Prostate gland (tissue), 2 donors: ENCODE results near the gene ETFBKMT.
A peak's percentile ranks its signal among the peaks of the same experiment; 100 is the strongest.

Experiments used
- POLR2A ChIP-seq: fragments of 450-650 bp; IDR thresholded peaks from one replicate; pipeline ENCODE4 v1.6.1; 2016; ENCODE audit warnings: antibody characterized with exemption, mild to moderate bottlenecking
- TF ChIP-seq, protein P1 (sequence below), 4 experiments: fragments of 200-600 bp in 2 of 4; fragments of 450-650 bp in 2 of 4; sonication (generic) in 2 of 4; IDR thresholded peaks; 1 replicate in 3 of 4; 2 replicates in 1 of 4; pipeline ENCODE4 v1.5.1; 2016 to 2019; ENCODE audit warnings: antibody characterized with exemption in 4 of 4, mild to moderate bottlenecking in 2 of 4, moderate library complexity in 2 of 4

DNA sequence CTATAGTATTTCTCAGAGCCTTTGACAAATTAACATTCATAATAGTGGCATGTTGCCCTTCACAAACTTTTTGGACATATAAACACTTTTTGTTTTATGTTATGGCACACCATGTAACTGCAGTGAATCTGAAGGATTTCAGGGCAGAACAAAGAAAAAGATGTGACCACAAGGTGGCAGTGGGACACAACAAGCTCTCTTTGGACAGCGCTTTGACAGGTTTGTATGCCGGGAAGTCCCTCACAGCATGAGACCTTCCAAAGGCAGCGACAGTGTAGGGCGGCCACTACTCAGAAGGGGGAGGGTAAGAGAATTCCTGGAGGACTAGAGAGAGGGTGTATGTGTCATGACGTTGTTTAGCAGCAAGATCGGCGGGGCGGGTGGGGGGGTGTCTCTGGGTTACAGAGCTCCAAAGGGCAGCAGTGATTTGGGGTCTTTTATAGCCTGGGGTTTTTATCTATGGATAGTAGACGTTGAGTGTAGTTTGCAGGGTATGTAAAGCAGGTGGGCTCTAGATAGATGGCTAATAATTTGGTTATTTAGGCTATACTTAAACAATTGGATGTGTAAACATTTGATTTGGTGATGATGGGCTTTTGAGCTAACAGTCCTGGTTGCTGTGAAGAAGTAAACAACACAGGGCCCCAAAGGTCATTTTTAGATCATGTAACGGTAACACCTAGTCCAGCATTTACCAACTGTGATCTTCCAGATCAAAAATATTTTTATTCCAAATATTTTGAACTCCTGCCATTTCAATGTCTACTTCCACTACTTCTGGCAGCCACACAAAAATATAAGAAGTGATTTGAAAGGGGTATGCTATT, 22.9 kb downstream of the ETFBKMT start:
- TF ChIP-seq, protein P1, sequence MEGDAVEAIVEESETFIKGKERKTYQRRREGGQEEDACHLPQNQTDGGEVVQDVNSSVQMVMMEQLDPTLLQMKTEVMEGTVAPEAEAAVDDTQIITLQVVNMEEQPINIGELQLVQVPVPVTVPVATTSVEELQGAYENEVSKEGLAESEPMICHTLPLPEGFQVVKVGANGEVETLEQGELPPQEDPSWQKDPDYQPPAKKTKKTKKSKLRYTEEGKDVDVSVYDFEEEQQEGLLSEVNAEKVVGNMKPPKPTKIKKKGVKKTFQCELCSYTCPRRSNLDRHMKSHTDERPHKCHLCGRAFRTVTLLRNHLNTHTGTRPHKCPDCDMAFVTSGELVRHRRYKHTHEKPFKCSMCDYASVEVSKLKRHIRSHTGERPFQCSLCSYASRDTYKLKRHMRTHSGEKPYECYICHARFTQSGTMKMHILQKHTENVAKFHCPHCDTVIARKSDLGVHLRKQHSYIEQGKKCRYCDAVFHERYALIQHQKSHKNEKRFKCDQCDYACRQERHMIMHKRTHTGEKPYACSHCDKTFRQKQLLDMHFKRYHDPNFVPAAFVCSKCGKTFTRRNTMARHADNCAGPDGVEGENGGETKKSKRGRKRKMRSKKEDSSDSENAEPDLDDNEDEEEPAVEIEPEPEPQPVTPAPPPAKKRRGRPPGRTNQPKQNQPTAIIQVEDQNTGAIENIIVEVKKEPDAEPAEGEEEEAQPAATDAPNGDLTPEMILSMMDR (IDR thresholded peaks at IDR 0.05) = peak in 3 of 4 experiments; percentile 44 to 62 (median 53)
- no peak for TF ChIP-seq POLR2A
